Esophagus muscularis mucosa (tissue), 4 donors: ENCODE data around the gene SMCO4.

Experiments
- EP300 ChIP-seq: sonication (generic); formaldehyde crosslinking; IDR thresholded peaks from one replicate; pipeline ENCODE4 v1.6.1; 2017; ENCODE audit warnings: antibody characterized with exemption
- POLR2A ChIP-seq: fragments of 450-650 bp; IDR thresholded peaks from one replicate; pipeline ENCODE4 v1.6.1; 2017; ENCODE audit warnings: antibody characterized with exemption, moderate library complexity, mild to moderate bottlenecking, low read depth
- TF ChIP-seq, protein P1 (sequence below), 3 experiments: fragments of 200-600 bp in 2 of 3; fragments of 450-650 bp in 1 of 3; sonication (generic) in 2 of 3; IDR thresholded peaks; one replicate each; pipeline ENCODE4 v1.5.1; 2017 to 2019; ENCODE audit warnings: antibody characterized with exemption in 3 of 3, mild to moderate bottlenecking in 2 of 3, moderate library complexity in 1 of 3

- TF ChIP-seq, protein P1, sequence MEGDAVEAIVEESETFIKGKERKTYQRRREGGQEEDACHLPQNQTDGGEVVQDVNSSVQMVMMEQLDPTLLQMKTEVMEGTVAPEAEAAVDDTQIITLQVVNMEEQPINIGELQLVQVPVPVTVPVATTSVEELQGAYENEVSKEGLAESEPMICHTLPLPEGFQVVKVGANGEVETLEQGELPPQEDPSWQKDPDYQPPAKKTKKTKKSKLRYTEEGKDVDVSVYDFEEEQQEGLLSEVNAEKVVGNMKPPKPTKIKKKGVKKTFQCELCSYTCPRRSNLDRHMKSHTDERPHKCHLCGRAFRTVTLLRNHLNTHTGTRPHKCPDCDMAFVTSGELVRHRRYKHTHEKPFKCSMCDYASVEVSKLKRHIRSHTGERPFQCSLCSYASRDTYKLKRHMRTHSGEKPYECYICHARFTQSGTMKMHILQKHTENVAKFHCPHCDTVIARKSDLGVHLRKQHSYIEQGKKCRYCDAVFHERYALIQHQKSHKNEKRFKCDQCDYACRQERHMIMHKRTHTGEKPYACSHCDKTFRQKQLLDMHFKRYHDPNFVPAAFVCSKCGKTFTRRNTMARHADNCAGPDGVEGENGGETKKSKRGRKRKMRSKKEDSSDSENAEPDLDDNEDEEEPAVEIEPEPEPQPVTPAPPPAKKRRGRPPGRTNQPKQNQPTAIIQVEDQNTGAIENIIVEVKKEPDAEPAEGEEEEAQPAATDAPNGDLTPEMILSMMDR (IDR thresholded peaks at IDR 0.05) = no peak
- TF ChIP-seq EP300 (no peak), POLR2A (no peak)
Measured at GRCh38 chr11:93559681-93560080, 16.5 kb upstream of the SMCO4 start.
